DMS153 treated with DMSO at 0.1 percent for 48 hours (cell line): Measurements from ENCODE around the gene TMEM120B.

Source experiments
- DNase-seq: peaks from one replicate; lab custom pipeline; 2025; ENCODE audit not compliant: unreplicated experiment; lab: John Stamatoyannopoulos, UW

TMEM120B gene

DNA sequence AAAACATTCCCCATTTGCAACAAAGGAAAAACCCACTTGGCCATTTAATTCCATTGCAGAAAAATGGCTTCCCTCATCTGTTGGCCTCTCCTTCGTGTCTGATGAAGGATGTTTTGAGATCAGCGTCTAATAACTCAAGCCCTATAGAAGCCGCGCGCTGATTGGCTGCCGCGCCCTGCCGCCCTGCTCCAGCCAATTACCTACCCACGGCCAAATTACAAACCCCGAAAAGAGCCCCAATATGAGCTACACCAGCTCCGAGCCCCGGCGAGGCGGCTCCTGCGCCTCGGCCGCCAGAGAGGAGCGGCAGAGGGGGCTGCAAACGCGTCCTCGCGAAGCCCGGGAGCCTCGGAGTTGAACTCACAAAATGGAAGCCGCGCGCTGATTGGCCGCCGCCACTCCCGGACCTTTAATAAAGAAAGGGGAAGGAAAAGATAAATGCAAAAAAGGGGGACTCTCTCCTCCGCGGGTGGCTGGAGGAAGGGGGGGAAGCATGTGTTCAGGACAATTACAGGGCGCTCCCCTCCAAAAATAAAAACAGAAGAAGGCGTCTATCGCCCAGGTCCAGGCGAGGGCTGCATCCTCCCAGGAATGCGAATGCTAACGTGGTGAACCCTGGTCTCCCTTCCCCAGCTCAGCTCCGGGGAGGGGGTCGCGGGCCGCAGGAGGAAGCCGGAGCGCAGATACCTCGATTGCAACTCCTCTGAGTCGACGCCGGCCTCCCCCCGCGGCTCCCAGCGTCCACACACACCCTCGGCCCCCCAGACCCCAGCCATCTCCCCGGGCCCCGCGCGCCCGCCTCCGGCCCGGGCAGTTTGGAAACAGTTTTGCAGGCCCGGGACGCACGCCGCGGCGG lies 90.5 kb downstream of the TMEM120B start:
- DNase-seq: peak; percentile 96

DNA sequence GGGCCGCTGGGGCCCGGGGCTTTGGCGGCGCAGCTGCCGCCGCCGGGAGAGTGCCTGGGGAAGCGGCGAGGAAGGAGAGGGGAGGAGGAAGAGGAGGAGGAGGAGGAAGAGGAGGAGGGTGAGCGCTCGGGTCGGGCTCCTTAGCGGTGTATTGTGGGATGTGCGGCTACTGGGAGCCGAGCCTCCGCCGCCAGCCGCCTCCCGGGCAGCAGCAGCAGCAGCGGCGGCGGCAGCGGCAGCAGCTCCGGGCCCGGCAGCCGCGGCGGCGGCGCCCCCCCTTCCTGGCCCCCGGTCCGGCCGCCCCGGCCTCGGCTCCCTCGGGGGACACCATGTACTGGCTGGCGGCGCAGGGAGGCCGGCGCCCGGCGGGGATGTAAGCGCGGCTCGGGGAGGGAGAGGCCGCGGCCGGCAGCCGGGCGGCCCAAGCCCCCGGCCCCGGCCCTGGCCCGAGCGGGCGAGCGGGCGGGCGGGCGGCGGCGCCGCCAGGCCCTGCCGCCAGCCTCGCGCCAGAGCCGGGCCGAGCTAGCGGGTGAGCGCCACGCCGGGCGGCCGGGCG lies 91.4 kb downstream of the TMEM120B start, which contains the start of gene SETD1B:
Gene SETD1B (plus strand): TSS at position 149 of the 556 bp plus-strand sequence. CDS start 729 bp downstream, outside the sequence.
- DNase-seq: peak; percentile 29

DNA sequence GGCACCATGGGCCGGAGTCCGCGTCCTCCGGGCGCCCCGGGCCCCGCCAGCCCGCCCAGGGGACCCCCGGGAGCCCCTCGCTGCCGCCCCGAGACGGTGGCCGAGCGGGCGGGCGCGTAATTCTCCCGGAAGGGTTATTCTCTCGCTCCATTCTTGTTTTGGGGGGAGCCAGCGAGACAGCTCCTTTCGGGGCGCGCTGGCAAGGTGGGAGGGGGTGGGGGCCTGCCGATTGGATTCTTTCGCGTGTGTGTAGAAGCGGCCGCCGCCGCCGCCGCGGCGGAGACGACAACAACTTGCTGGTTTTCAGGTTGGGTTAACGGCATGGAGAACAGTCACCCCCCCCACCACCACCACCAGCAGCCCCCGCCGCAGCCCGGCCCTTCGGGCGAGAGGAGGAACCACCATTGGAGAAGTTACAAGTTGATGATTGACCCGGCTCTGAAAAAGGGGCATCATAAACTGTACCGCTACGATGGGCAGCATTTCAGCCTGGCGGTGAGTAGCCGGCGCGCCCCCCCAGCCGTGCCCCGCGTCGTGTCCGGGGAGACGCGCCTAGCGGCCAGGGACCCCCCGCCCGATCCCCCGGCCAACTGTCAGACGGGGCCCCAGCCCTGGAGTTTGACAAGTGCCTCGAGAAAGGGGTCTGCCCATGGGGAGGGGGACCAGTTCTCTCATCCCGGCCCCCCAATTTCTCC lies 92.0 kb downstream of the TMEM120B start:
- no peak for DNase-seq

DNA sequence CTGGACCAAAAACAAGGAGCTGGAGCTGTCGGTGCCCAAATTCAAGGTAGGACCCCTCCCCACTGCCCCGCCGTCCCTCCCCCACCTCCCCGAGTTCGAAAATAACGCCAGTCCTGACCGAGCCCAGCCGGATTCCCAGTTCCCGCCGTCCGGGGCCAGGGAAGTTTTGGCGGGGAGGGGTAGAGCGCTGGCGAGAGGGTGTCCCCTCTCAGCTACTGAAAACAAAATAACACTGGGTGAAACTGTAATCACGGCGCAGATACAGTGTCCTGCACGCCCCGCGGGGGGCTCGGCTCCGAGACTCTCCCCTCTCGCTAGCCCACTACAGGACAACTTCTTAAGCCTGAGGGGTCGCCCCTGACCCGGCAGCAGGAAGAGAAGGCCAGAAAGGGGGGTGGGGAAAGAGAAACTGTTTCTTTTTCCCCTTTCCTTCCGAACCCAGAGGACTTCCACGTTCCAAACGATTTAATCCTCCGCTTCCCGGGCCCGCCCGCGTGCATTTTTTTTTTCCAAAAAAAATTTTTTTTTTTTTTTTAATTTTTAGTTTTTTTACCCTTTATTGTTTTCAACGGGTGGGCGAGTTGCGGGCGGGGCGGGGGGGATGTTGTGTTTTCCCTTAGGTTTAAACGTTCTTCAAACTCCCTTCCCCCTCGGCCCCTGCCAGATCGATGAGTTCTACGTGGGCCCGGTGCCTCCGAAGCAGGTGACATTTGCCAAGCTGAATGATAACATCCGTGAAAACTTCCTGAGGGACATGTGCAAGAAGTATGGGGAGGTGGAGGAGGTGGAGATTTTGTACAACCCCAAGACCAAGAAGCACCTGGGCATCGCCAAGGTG lies 92.8 kb downstream of the TMEM120B start:
- DNase-seq: no peak

DNA sequence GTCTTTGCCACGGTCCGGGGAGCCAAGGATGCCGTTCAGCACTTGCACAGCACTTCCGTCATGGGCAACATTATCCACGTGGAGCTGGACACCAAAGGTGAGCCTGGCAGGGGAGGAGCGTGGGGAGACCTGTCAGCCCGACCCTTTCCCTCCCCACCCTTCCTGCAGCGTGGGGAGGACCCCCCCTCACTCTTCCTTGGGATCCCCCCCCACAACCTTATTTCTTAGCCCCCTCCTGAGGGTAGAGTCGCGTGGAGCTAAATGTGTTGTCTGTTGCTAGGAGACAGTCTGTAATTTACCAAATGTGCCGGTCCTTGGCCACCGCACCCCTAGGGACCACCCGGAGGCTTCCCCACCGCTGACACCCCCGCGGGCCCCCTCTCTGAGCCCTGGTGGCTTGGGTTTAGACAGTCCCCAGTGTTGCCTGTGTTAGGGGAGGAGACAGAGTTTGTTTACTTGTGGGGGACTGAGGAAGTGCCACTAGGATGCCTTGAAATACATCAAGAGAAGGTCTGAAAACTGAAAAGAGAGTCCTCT lies 93.5 kb downstream of the TMEM120B start:
- DNase-seq: no peak

DNA sequence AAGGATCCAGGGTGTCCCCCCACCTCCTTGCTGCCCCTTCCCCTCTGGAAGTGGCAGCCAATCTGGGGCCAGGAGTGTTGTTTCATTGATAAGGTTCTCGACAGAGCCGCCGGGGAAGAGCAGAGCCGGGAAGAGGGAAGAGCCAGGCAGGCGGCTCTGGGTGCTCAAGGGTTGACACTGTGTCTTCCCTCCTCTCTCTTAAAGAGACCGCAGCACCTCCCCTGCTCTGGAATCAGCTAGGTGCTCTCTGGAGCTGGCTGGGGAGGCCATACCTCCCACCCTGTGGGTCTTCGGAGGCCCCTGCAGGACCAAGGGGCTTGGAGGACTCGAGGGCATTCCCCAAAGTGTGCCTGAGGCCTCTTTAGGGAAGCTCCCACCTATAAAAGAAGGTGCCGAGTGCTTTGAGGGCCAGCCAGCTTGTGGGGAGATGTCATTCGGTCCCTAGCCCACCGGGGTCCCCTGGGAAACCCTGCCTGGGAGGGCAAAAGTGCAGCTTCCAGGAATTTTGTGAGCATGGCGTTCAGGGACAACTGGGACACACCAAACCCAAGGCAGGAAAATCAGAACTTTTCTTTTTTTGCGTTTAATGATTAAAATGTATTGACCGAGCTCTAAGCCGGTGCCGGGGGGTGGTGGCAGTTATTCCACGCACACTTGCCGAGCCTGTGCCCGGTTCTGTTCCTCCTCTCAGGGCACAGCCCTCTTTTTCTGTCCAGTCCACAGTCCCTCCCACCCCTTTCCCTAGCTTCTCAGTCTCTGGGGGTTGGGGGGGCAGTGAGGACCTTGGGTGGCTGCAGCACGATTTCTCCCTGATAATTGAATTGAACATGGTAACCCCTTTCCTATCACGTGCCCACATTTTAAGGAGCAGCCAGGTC lies 94.2 kb downstream of the TMEM120B start:
- DNase-seq: no peak

DNA sequence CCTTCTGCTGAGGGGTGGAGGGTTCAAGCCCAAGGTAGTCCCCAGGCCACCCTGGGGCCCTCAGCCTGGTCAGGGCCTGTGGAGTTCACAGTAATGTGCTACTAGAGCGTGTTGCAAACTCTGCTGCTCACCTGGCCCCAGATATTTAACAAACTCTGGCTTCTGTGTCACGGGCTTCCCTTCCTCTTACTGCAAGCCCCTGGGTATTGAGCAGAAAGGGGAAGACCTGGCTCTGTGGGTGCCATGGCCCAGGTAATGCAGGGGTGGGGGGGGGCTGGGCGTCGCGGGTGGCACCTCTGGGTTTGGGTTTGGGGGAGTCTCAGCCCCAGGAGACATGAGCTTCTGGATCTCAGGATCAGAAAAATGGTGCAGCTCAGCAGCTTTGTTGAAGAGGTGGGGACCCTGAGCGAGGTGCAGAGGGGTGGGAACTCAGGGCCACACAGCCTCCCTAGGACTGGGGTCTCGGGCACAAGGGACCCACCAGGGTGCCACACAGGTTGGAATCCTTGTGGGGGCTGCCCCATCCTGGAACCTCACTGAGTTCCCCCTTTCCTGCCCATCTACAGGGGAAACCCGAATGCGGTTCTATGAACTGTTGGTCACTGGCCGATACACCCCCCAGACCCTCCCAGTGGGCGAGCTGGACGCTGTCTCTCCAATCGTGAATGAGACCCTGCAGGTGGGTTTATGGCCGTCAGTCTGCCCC lies 95.2 kb downstream of the TMEM120B start:
- DNase-seq: no peak

DNA sequence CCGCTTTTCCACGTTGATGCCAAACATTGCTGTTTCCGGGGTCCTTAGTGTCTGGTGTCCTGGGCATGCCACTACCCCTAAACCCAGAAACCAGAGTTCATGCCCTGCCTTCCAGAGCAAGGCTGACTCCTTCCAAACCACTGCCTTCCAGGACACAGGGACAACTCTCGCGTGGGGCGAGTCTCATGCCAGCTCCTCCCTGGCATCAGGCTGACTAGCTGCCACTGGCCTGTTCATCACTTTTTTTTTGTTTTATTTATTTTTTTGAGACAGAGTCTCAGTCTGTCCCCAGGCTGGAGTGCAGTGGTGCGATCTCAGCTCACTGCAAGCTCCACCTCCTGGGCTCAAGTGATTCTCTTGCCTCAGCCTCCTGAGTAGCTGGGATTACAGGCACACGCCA lies 96.1 kb downstream of the TMEM120B start:
- no peak for DNase-seq

DNA sequence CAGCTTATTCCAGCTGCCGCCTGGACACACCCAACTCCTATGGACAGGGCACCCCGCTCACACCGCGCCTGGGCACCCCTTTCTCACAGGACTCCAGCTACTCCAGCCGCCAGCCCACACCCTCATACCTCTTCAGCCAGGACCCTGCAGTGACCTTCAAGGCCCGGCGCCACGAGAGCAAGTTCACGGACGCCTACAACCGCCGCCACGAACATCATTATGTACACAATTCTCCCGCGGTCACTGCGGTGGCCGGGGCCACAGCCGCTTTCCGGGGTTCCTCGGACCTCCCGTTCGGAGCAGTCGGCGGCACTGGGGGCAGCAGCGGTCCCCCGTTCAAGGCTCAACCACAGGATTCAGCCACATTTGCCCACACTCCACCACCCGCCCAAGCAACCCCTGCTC lies 97.2 kb downstream of the TMEM120B start:
- no peak for DNase-seq

DNA sequence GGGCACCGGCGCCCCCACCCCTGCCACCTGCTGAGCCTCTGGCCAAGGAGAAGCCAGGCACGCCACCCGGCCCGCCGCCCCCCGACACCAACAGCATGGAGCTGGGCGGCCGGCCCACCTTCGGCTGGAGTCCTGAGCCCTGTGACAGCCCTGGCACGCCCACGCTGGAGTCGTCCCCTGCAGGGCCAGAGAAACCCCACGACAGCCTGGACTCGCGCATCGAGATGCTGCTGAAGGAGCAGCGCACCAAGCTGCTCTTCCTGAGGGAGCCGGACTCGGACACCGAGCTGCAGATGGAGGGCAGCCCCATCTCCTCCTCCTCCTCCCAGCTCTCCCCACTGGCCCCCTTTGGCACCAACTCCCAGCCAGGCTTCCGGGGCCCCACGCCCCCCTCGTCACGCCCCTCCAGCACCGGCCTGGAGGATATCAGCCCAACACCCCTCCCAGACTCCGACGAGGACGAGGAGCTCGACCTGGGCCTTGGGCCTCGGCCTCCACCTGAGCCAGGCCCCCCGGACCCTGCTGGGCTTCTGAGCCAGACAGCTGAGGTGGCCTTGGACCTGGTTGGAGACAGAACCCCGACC lies 97.8 kb downstream of the TMEM120B start:
- no peak for DNase-seq

DNA sequence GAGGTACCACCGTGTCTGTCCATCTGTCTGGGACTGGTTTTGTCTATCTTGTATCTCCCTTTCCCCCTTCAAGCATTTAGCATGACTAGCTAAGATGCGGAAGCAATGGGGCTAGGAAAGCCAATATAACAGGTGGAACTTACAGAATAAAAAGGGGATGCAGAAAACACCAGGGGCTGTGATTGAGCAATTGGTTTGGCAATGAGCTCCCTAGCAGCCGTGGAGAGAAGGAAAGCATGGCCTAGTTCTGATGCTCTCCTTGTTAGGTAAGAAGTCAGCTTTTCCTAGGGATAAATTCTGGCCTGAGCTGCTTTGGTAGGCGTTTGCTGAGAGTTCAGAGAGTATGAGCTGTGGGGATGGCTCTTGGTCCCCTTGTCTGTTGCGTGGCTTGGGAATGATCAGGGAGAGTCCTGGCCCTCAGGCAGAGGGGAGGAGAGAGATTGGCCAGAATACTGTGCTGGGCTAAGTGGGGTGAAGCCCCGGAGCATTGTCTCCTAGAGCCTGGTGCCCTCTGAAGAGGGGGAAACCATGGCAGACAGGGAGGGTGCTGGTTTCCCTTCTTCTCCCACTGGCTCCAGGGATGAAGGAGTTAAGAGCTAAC lies 98.4 kb downstream of the TMEM120B start:
- no peak for DNase-seq

DNA sequence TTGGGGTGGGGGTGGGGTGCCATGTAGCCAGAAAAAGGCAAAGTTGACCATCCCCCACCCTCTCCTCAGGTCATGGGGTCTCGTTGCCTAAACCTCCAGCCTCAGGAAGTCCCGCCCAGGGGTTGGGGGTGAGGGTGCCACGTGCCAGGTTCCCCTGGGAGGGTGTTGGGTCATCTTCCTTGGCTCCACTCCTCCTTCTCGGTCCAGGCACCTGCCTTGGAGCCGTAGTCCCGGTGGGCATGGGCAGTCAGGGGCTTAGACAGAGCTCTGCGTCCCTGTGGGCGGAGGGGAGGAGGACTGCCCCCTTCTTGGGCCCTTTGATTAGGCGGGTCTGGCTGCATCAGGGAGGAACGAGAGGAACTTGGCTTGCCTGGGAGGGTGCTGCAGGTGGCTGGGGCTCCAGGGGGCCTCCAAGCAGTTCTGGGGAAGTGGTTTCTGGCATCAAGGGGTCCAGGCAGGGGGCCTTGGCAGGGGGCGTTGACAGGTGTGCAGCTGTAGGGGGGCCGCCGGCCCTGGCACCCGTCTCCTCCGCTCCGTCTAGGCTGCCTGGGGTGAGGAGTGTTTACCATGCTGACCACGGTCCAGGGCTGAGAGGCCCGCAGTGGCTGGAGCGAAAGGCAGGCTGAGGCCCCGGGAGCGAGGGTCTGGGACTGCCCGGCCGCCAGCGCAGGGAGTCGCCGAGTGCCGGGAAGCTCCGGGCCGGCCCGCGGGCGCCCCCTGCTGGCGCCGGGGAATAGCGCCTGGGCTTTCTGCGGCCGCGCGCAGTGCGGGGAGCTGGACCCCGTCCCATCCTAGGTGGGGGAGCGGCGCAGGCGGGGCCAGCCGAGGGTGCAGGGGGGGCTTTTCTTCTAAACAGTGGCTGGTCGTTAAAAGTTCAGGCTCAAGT lies 99.1 kb downstream of the TMEM120B start:
- DNase-seq: peak; percentile 70

DNA sequence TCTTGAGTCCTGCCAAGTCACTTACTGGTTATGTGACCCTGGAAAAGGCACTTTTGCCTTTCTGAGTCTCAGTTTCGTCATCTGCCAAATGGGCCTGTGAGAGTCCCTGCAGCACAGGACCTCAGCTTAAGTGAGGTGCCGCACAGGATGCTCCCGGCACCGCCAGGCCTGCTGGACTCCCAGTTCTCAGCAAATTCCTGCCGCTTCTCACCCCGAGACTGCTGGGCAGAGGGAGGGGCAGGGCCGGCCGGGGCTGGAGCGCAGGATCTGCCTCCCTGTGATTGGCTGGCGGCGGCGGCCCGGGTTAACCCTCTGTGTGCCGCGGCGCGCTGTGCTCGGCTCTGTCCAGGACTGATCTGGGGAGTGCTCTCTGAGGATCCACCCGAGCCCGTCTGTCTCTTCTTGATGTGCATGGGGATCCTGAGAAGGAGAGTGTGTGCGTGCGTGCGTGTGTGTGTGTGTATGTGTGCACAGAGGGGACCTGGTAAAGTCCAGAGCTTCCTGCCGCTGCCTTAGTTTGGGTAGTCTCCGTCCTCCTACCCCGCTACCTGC lies 99.8 kb downstream of the TMEM120B start:
- peak; percentile 52 for DNase-seq

DNA sequence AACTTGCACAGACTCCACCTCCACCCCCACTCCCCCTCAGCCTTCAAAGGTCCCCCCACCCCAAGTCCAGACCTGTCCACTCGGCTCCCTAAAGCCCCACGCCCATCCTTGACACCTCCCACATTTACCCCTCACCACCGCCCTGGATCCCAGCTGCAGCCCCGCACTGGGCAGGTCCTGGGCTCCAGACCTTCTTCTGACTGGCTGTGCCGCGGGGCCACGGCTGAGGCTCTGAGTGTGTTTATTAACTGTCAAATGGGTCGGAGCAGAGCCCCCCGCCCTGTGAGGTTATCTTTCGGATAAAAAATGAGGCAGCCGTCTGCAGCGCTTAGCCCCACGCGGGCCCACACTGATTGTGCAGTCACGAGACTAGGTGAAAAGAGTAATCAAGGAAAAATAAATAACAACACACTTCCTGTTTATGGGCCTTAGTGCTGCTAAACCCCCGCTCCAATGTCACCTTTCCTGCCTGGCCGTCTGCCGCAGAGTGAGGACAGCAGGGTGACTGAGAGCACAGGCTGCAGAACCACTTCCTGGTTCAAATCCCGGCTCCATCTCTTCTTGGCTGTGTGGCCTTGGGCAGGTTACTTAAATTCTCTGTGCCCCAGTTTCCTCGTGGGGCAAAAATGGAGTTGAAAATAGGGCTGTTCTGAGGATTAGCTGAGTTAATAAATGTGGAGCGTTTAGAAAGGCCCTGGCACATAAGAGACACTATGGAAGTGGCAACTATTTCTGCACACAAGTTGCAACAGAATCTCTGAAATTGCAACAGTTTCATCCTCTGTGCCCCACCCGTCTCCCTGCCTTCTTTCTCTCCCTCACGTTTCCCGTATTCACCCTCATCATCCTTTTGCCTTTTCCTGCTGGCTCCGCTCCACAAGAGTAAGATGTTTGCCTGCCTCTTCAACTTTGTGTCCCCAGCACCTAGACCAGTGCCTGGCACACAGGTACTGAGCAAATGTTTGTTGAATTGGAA lies 100.7 kb downstream of the TMEM120B start:
- no peak for DNase-seq

DNA sequence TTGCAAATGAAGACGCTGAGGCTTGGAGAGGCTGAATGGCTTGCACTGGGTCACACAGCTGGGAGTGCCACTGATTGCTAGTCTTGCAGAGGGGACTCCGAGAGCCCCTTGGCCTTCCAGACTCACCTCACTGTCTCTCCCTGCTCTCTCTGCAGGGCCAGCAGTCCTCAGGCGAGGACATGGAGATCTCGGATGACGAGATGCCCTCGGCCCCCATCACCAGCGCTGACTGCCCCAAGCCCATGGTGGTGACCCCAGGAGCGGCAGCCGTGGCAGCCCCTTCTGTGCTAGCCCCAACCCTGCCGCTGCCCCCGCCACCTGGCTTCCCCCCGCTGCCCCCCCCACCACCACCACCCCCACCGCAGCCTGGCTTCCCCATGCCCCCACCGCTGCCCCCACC lies 101.4 kb downstream of the TMEM120B start:
- DNase-seq: no peak
